ENCODE data around the gene B3GNT2.

B3GNT2 gene

GRCh38 chr2:62202019-62202722 lies 6.3 kb downstream of the B3GNT2 start:
- intact Hi-C loops (cut with DNase I): no loop called here
- DNase-seq: no peak

- intact Hi-C loops (cut with DNase I): no loop called here
- DNase-seq: no peak
Measured at GRCh38 chr2:62202729-62203128, 6.8 kb downstream of the B3GNT2 start.

- DNase-seq: no peak
- intact Hi-C loops (cut with DNase I): no loop called here
Measured at GRCh38 chr2:62203459-62203858, 7.5 kb downstream of the B3GNT2 start.

- intact Hi-C loops (cut with DNase I): no loop called here
- DNase-seq: no peak
Measured at GRCh38 chr2:62204998-62205496, 9.1 kb downstream of the B3GNT2 start.

GRCh38 chr2:62205554-62205953 lies 9.6 kb downstream of the B3GNT2 start:
- DNase-seq: peak in 2 of 10 donors; percentile 22 to 74
- intact Hi-C loops (cut with DNase I): no loop called here

- DNase-seq: no peak
- intact Hi-C loops (cut with DNase I): no loop called here
Measured at GRCh38 chr2:62206024-62206423, 10.1 kb downstream of the B3GNT2 start.

- intact Hi-C loops (cut with DNase I): no loop called here
Measured at GRCh38 chr2:62207491-62207890, 11.6 kb downstream of the B3GNT2 start.

GRCh38 chr2:62208074-62208757 lies 12.3 kb downstream of the B3GNT2 start:
- DNase-seq: no peak
- intact Hi-C loops (cut with DNase I): no loop called here

More at GRCh38 chr2:62207491-62207890, 11.6 kb downstream of the B3GNT2 start:
- DNase-seq: no peak

GRCh38 chr2:62208758-62209114 lies 12.8 kb downstream of the B3GNT2 start:
- DNase-seq: no peak
- intact Hi-C loops (cut with DNase I): no loop called here

GRCh38 chr2:62209427-62209991 lies 13.6 kb downstream of the B3GNT2 start:
- intact Hi-C loops (cut with DNase I): no loop called here
- DNase-seq: no peak

- intact Hi-C loops (cut with DNase I): no loop called here
- no peak for DNase-seq
Measured at GRCh38 chr2:62215306-62216064, 19.6 kb downstream of the B3GNT2 start.

GRCh38 chr2:62216113-62216512 lies 20.2 kb downstream of the B3GNT2 start:
- intact Hi-C loops (cut with DNase I): no loop called here
- no peak for DNase-seq

- no peak for DNase-seq
- intact Hi-C loops (cut with DNase I): no loop called here
Measured at GRCh38 chr2:62216616-62217015, 20.7 kb downstream of the B3GNT2 start.

GRCh38 chr2:62217421-62217820 lies 21.5 kb downstream of the B3GNT2 start:
- intact Hi-C loops (cut with DNase I): no loop called here
- no peak for DNase-seq

GRCh38 chr2:62217970-62218369 lies 22.1 kb downstream of the B3GNT2 start:
- DNase-seq: no peak
- intact Hi-C loops (cut with DNase I): no loop called here

GRCh38 chr2:62219407-62220159 lies 23.7 kb downstream of the B3GNT2 start:
- no peak for DNase-seq
- intact Hi-C loops (cut with DNase I): no loop called here

- DNase-seq: no peak
- intact Hi-C loops (cut with DNase I): no loop called here
Measured at GRCh38 chr2:62221141-62221540, 25.2 kb downstream of the B3GNT2 start.

- DNase-seq: no peak
- intact Hi-C loops (cut with DNase I): no loop called here
Measured at GRCh38 chr2:62222171-62222570, 26.3 kb downstream of the B3GNT2 start.

- intact Hi-C loops (cut with DNase I): no loop called here
- no peak for DNase-seq
Measured at GRCh38 chr2:62222674-62223073, 26.8 kb downstream of the B3GNT2 start.

GRCh38 chr2:62224976-62225375 lies 29.1 kb downstream of the B3GNT2 start:
- no peak for DNase-seq
- intact Hi-C loops (cut with DNase I): no loop called here

Measured in posterior cingulate gyrus (tissue), 11 donors.